NCI-H460 (cell line): ENCODE measurements around the gene CREBBP. TPM values are rescaled to one million over a fixed set of nuclear protein-coding genes. Genes with fewer than 3 reads are reported as not detected.
A peak's percentile ranks its signal among the peaks of the same experiment; 100 is the strongest.

Experiments
- DNase-seq: peaks from one replicate; pipeline ENCODE4 v3.0.0-alpha.2; 2016; ENCODE audit warnings: low read depth; ENCODE audit errors: extremely low read depth
- total RNA-seq: library from RNA; depleted of rRNA; stranded (reverse); fragments of >200 nt; shearing (Covaris generic); gene quantifications from 2 replicates; pipeline ENCODE4 v1.2.3, GENCODE V29; 2014

The CREBBP gene
- total RNA-seq, 1 experiment from 2014 or later = 15.8 TPM

GRCh38 chr16:3800477-3801270 is 79.8 kb downstream of the CREBBP start:
- no peak for DNase-seq

- DNase-seq = no peak
Observed at GRCh38 chr16:3800019-3800418, 80.5 kb downstream of the CREBBP start.

GRCh38 chr16:3799354-3799753 is 81.2 kb downstream of the CREBBP start:
- no peak for DNase-seq

- no peak for DNase-seq
Observed at GRCh38 chr16:3798838-3799237, 81.7 kb downstream of the CREBBP start.

GRCh38 chr16:3797904-3798811 is 82.4 kb downstream of the CREBBP start:
- no peak for DNase-seq

GRCh38 chr16:3797473-3797872 is 83.0 kb downstream of the CREBBP start:
- no peak for DNase-seq

- DNase-seq = no peak
Observed at GRCh38 chr16:3793161-3793576, 87.3 kb downstream of the CREBBP start.

GRCh38 chr16:3792472-3793012 is 88.0 kb downstream of the CREBBP start:
- no peak for DNase-seq

GRCh38 chr16:3791701-3792100 is 88.8 kb downstream of the CREBBP start:
- DNase-seq = no peak

GRCh38 chr16:3789375-3790099 is 91.0 kb downstream of the CREBBP start:
- DNase-seq = no peak

- DNase-seq = no peak
Observed at GRCh38 chr16:3788711-3789374, 91.7 kb downstream of the CREBBP start.

GRCh38 chr16:3787924-3788661 is 92.4 kb downstream of the CREBBP start:
- DNase-seq = no peak

GRCh38 chr16:3785413-3785812 is 95.1 kb downstream of the CREBBP start:
- DNase-seq = no peak

- DNase-seq = no peak
Observed at GRCh38 chr16:3783516-3783915, 97.0 kb downstream of the CREBBP start.

- no peak for DNase-seq
Observed at GRCh38 chr16:3782566-3782965, 97.9 kb downstream of the CREBBP start.

- DNase-seq = no peak
Observed at GRCh38 chr16:3781421-3781820, 99.1 kb downstream of the CREBBP start.

GRCh38 chr16:3780570-3780969 is 99.9 kb downstream of the CREBBP start:
- peak; percentile 21 for DNase-seq

- DNase-seq = no peak
Observed at GRCh38 chr16:3776316-3776715, 104.2 kb downstream of the CREBBP start.

GRCh38 chr16:3774819-3775218 is 105.7 kb downstream of the CREBBP start:
- DNase-seq = no peak
